HG02623 (cell line): ENCODE data around the gene APOL3.
"Not testable (repeated sequence)": the region's sequence is repeated elsewhere in the genome, so short reads cannot be mapped to it uniquely, and the experiment has no call there.

Experiments used
- ATAC-seq: cut with Tn5 transposase; IDR thresholded peaks from one replicate; pipeline ENCODE4 v1.9.1; 2021; ENCODE audit warnings: moderate library complexity; ENCODE audit not compliant: unreplicated experiment

Gene APOL3

DNA sequence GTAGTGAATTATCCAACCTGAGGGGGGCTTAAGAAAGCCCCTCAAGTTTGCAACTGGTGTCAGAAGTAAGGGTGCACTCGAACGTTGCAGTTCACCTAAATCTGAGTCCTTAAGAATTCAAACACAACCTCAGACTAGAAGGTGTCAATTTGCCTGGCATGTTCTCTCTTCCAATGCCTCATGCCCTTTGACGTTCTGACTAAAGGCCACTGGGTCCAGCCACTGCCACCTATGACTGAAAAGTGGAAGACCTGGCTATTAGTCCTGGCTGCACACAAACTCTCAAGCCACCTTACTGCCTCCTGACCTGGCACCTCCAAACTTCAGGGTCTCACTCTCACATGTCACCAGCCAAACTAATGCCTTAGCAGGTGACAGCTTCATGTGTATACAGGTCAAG, 33.0 kb upstream of the APOL3 start:
- ATAC-seq: no peak

DNA sequence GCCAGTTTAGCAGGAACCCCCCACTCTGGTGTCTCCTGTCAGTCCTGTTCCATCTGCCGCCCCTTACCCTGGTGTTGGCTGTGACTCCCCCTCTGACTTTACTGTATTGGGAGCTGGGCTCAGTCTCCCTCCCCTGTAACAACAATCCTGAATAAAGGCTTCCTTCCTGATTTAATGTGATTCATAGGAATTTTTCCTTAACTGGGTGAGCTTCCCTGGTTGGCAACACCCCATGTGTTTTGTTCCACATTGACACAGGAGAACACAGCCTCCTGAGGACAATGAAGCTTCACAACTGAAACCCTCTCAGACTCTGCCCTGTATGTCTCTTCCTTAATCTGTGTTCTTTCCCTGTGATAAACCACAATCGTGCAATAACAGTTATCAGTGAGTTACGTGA, 32.6 kb upstream of the APOL3 start:
- ATAC-seq: no peak

DNA sequence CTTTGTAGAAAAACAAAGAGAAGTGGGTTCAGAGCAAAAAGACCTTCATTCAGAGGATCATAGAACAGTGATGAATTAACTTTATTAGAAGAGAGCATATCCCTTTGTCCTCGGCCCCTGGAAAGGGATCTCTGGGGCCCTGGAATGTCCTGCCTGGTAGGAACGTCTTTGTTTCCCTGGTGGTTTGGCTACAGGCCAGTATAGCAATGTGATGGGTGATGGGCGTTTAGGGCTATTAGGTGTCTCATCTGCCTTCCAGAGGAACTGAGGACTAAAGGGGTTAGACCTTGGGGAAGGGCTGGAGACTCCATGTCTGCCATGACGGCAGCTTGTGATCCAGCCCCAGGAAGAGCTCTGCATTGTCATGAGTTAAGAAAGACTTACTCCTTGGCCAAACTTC, 32.0 kb upstream of the APOL3 start:
- no peak for ATAC-seq

DNA sequence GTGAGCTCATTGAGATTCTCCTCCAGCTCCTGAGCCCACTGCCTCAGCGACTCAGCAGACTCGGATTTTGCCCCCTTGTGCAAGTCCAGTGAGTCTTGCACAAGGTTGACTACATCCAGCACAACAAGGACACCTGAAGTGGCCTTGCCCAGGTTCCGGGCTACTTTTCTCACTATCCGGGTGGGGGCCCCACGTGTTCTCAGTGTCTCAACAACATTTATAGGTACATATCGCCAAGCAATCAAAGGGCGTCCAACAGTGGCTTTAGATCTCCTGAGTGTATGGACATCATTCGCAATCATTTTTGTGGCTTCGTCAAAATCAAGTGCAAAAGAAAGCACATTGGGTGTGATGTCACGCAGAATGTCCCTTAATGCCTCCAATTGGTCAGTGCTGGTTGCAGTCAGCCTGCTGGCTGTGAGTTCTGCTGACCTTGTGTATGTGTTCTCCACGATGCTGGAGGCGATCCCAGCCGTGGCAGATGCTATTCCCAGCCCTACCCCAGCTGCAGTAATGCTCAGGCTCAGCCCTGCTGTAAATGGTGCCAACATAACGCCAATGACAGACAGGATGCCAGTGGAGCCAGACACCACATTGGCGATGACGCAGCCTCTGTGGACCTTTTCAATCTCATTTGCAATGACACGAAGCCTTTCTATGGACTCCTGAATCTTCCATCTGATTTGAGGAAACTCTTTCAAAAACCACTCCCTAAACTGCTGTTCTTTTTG, 30.7 kb upstream of the APOL3 start:
- no peak for ATAC-seq

DNA sequence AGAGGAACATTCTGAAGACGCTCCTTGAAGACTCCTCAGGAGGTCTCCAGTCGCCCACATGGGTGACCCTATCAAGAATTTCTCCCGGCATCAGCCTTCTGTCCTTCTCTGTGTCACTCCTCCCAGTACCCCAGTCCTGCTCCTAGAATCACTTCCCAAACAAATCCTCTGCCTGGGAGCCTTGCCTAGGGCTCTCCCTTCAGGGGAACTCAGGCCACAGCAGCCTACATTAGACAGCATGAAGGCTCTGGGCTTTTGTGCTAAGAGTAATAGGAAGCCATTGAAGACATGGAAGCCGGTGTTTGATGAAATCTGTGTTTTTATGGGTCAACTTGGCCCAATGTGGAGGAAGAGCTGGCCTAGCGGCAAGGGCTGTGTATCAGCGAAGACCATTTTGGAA, 27.3 kb upstream of the APOL3 start:
- not testable (repeated sequence) for ATAC-seq

DNA sequence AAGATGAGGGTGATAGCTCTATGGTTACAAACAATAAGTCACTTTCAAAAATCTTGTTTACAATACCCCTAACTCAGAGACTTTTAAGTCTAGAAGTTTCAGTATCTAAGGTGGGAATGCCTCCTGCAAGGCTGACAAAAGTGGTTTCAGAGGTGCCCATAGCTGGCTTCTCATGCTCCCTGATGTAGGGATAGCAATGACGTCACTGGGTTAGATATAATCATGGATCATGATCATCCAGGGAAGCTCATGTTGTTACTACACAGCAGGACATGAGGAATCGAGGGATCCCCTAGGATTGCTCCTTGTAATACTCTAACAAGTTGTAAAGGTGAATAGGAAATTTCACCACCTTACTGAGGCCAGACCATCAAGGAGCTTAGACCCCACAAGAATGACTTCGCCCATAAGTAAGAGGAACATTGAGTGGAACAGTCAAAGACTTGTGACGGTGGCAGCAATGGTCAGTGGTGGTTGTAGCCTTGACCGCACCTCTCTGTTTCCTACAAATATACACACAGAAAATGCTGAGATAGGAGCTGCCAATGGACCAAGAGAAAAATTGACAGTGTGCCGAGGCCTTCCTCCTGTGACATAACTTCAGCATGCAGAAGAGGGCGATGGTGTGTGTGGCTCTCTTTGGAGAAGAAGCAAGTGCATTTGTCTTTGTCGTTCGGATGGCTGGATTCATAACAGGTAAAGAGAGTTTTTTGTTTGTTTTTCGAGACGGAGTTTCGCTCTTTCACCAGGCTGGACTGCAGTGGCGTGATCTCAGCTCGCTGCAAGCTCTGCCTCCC, 25.5 kb upstream of the APOL3 start:
- ATAC-seq: no peak

DNA sequence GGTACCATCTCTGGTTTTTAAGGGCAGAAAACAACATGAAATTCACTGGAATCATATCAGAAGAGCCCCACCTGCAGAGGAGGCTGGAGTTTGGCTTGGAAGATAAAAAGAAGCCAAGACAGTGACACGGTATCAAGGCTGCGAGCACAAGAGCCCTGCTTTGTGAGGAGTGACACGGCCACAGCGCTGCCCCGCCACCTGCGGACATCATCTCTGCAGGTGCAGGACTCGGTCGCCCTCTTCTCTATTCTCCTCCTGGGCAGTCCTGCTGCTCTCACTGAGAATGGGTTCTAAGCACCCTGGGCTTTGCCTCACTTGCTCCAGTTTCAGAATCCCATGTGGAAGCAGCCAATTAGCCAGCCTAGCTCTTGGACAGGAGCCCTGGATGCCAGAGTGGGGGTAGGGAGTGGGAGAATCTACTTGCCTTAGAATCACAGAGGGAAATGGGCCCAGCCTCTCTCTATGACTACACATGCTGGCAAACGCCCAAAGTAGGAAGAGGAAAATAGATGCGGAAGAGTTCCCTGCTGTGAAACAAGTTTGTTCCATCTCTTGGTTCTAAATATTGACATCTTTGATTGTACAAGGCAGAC, 24.0 kb upstream of the APOL3 start:
- ATAC-seq: no peak

DNA sequence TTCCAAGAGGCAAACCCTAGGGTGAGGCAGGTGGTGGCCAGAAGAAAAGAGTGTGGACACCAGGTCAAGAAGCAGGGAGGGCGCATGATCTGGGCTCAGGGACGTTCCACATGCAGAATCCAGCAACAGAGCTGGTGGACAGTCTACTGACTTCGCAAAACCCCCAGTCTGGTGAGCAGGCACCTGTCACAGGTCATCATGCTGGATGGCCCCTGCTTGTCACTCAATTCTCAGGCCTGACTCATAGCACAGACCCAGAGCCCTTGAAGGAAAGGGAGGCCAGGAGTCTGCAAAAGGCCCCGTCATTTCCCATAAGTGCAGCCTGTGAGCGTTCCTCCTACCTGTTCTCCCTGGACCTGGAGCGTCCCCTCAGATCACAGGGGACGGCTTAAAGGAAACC, 22.9 kb upstream of the APOL3 start:
- no peak for ATAC-seq

DNA sequence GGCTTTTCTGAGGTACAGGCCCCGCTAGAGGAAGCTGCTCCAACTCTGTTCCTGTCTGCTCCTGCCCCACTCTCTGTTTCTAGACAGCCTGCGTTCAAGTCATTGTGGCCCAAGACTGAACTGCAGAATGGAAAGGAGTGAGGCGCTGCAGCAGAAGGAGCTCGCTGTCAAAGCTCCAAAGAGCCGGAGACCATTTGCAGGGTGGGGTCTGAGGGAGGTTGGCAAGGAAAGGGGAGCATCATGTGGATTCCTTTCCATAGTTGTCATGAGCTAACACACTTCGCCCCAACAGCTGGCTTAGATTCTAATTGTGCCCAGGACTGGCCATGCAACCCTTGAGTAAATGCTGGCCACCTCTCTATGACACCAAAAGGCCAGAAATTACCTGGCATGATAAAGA, 22.3 kb upstream of the APOL3 start:
- ATAC-seq: no peak

DNA sequence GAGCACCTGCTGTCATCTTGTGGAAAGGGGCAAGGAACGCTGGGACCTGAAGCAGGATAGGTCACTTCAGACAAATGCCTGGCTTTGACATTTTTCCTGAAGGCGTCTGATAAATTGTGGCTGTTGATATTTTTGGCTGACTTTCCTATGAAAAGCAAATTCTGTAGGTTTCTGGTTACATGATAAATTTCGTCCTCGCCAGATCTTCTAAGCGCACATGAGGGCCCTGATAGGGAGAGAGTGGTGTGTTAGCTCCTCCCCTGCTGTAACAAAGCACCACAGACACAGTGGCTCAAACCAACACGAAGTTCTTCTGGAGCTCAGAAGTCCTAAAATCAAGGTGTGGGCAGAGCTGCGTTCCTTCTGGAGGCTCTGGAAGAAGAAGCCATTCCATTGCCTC, 21.5 kb upstream of the APOL3 start:
- ATAC-seq: no peak

DNA sequence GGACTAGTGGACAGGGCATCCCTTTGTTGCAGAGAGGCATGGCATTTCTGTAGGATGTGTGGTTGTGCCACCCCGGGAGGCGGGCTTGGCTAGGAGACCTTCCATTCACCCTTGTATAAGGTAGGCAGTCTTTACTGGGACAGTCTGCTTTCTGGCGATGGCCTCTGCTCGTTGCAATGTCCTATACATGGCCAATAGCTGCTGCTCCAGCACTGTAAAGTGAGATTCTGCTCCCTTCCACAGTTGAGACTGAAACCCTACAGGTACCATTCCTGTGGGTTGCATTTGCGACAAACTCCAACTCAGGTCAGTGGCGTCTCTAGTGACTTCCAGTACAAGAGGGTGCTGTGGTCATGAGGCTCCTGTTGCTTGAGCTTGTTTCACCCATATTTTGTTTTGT, 20.4 kb upstream of the APOL3 start:
- ATAC-seq: no peak

DNA sequence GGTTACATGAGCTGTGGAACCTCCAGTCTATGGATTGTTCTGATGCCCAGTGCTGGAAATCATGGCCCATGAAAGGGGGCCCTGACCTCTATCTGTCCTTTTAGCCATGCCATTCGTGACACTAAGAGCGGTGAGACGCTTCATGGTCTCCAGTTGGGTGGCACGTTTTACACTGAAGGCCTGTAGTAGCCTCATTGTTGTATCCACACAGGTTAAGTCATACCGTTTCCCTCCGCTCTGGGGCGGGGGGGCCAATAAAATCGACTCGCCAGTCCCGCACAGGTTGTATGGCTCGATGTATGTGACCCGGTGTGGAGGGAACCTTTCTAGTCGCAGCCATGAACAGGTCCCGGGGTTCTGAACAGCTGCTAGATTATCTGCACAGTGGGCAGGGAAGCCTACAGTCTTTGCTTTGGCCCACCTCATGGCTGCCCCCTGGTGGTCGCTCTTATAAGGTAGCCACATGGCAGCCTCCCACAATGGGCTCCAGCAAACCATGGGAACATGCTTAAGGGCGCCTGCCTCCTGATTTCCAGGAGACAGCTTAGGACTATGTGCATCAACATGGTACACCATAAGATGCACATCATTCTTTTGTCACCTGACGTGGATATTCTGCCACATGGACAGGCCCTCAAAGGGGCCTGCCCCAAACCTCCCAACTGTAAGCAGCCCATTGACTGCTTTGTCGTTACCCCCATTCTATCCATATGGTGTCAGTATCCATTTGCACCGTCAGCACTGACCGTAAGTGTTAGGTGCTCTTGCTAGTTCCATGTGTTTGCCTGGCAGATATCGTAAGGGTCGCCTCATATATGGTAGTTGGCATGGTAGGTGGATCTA, 19.7 kb upstream of the APOL3 start:
- ATAC-seq: no peak

DNA sequence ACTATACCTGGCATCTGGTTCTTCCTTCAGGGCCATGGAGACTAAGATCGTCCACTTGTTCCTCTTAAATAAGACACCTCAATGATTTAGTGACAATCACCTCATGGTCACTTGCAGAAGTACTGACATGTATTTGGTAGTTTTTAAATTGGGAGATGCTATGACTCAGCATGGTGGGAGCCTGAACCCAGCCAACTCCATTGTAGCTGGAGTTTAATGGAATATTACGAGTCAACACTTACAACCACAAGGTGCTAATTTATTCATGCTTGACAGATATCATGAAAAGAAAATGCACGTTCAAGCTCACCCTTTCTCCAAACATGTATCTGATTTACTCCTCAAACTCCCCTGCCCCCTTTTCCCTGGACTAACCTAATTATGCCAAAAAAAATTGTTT, 16.6 kb upstream of the APOL3 start:
- ATAC-seq: no peak

DNA sequence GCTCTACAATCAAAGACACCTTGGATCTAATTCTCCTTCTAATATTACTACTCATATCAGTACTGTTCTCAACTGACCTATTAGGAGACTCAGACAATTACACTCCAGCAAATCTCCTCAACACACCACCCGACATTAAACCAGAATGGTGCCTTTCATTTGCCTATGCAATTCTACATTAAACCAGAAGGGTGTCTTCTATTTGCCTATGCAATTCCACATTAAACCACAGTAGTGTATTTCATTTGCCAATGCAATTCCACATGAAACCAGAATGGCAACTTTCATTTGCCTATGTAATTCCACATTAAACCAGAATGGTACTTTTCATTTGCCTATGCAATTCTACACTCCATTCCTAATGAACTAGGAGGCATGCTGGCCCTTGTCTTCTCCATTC, 15.3 kb upstream of the APOL3 start:
- ATAC-seq: no peak

DNA sequence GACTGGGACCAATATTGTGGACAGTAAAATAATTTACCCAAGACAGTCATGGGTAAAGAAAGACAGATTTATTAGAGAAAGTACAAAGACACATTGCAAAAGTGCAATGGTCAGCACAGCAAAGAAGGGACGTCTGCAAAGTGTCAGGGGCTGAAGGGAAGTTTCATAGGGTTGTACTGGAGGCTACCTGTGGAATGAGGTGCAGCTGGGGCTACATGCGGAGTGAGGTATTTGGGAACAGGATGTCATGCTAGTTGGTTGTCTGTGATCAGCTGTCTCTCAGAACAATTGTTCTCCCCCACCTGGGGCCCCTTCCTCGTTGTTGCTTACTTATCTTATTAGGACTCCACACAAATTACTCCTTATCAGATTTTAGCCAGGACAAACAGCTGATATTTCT, 11.4 kb upstream of the APOL3 start:
- ATAC-seq: no peak

DNA sequence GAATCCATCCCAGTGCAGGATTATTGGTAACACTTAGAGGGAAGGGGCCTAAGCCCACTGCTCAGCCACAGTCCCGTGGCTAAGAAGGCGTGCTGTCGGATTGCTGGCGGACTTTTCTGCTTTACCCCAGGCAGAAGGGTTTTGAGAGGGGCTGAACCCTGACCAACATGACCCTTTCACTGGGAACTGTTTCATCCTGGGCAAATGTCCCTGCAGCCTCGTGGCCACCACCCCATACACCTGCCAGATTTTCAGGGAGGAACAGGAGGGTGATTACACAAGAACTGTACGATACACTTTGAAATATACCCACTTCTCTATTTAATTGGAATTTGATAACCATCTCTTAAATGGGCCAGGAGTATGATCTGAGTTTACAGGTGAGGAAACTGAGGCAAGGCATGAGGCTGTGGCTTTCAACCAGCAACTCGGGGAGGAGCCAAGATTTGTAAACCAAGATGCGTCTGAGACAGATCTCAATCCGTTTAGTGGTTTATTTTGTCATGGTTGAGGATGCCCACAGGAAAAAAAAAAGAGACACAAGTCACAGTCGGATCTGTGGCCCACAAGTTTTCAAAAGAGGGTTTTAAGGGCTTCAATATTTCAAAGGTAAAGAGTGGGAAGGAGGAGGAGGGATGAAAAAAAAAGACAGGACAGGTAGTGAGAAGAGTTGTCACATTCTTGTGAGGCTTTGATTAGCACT, 6.1 kb upstream of the APOL3 start:
- ATAC-seq: no peak

DNA sequence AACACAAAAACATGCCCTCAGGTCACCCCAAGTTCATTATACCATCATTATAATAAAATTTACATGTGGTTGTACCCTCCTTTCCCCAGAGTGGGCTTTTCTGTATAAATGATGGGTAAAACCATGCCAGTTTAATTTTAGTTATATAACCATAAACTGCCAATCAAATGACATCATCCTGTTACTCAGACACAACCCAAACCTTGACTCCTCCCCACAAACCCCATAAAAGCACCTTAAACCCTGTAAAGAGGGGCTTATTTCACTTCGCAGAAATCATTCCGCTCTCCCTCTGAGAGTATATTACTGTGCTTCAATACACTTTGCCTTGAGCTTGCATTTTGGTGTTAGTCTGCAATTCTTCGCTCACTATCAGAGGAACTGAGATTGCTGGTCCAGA, 5.5 kb upstream of the APOL3 start:
- ATAC-seq: no peak

DNA sequence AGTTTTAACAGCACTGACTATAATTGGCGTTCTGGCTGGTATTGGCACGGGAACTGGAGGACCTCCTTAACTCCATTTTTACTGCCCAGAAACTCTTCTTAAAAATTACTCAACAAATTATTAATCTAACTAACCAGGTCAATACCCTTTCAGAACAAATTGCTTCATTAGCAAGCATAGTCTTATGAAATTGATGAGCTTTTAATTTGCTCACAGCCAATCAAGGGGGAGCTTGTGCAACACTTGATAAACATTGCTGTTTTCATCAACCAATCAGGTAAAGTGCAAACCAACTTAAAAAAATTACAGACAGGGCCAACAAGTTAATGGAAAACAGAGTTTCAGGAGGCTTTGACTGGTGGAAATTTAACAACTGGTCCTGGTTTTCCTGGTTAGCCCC, 4.6 kb upstream of the APOL3 start:
- ATAC-seq: no peak

DNA sequence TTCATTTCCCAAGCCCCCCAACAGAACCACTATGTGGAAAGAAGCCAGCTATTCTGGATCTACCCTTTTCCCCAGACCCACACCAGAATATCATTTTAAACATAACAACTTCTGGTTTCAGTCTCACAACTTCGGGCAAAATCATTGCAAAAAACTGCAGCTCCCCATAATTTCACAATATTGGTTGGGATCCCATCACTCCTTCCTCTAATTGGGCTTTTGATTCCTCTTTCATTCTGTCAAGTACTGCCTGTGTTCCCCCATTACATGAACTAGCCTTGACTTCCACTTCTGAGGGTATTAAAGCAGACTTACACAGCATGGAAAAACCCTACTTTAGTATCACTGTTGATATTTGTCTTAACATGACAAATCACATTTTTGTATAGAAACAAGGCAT, 4.1 kb upstream of the APOL3 start:
- ATAC-seq: no peak

DNA sequence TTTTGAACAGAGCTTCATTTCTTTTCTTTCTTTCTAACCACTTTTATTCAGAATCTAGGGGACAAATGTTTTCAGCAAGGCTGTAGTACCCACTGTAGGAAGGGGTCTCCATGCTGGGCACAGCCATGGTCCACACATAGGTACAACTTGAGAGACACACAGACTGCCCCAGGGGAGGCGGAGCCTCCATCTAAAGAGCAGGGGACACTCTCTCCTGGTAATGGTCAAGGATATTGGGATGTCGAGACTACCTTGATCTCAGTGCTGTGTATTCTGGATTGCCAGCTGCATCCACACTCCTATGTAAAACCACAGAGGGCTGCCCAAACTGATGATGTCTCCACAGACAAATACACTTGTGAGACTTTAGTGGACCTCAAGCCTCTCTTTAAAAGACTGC, 2.9 kb upstream of the APOL3 start:
- ATAC-seq: no peak
